ENCODE data around the gene PNMA3.

GRCh38 chrX:153074262-153074899 is 18.1 kb downstream of the PNMA3 start:
- no peak for TF ChIP-seq EZH2 (IDR thresholded peaks at IDR 0.05; ENCODE audit: insufficient read depth, poor library complexity, severe bottlenecking)
- TF ChIP-seq EZH2phosphoT487 (IDR thresholded peaks at IDR 0.05; ENCODE audit: insufficient read depth, low read depth) = no peak

Data from GM23248 (cell line).